ENCODE measurements around the gene ZBTB6. TPM values are rescaled to one million over a fixed set of nuclear protein-coding genes. Genes with fewer than 3 reads are reported as not detected.

Gene ZBTB6
- total and polyA plus RNA-seq, 2 of the 4 experiments (the other 2 are of a cell fraction), result 2.6 to 11.7 TPM

DNA sequence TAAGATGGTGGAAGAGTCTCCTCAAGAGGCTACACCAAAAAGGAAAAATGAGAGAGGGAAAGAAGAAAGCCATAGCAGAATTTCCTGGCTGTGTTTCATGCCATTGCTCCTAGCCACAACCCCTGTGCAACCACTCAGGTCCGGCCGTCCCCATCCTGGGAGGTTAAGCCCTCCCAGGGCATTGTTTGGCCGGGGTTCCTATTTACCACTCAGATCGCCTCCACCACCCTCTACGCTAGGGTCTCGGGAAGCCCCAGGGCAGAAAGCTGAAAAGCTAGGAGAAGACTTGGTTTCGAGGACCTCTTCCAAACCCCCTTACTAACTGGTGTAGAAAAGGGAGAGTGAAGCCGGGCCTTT lies 8.7 kb downstream of the ZBTB6 start:
- peak overlapping the region; percentile 95 for H3K27ac ChIP-seq (ENCODE audit: insufficient read depth, low read length)
- H2AFZ ChIP-seq (replicated peaks; ENCODE audit: low read length, poor library complexity), result peak overlapping the region; percentile 94
- no peak overlapping the region for H2BK15ac ChIP-seq (ENCODE audit: low read depth, low read length)
- CTCF ChIA-PET, result no interaction called here
- H3K56ac ChIP-seq (ENCODE audit: extremely low read depth, insufficient read depth, low read length), result peak overlapping the region; percentile 93
- peak overlapping the region; percentile 78 for H4K91ac ChIP-seq (ENCODE audit: insufficient read depth, low read depth, low read length)
- POLR2A ChIA-PET (ENCODE audit: unreplicated experiment), result no interaction called here
- dilution Hi-C loops (cut with HindIII; ENCODE audit: low sequenced_read_pairs, unreplicated experiment) (no loop called here), in situ Hi-C loops (cut with MboI; ENCODE audit: low sequenced_read_pairs) (no loop called here), intact Hi-C loops (cut with micrococcal nuclease) (loop anchor here (2.0 kb wide), 3 partner anchors 36 to 446 kb away; partner anchors contain the start of gene RABGAP1)
- peak overlapping the region; percentile 87 for H3K4ac ChIP-seq (ENCODE audit: low read depth, low read length)
- H3K14ac ChIP-seq (replicated peaks; ENCODE audit: low read depth, low read length), result peak overlapping the region; percentile 72
- 0 out of 2 replicates have a peak, but pooled peaks cover 2% of the 10 kb centered on the region for H3K4me1 ChIP-seq (ENCODE audit: control insufficient read depth, insufficient read depth, low read length)
- H3K36me3 ChIP-seq (ENCODE audit: control insufficient read depth, insufficient read depth, low read length), result no peaks in the 10 kb centered on the region
- H3K79me1 ChIP-seq (ENCODE audit: low read depth in 1 of 2, low read length in 2 of 2), result peaks cover 6 to 7% of the 10 kb centered on the region in 2 experiments; a peak in 2 of 4 replicates
- peak overlapping the region; percentile 98 for H3K9ac ChIP-seq (ENCODE audit: low read depth, low read length)
- peak overlapping the region; percentile 65 for H4K5ac ChIP-seq (ENCODE audit: low read depth, low read length)
- H2BK20ac ChIP-seq (ENCODE audit: low read depth, low read length), result no peak overlapping the region
- BruUV-seq (replicated peaks), result no TSS peak
- peak overlapping the region; percentile 10; the same call in 1 of the 2 replicates for H2AK5ac ChIP-seq (ENCODE audit: low read depth, low read length)
- DNase-seq, result peak; percentile 4
- no peaks in the 10 kb centered on the region for H3K27me3 ChIP-seq (ENCODE audit: control insufficient read depth, insufficient read depth, low read length)
- H3K9me3 ChIP-seq (ENCODE audit: control insufficient read depth, insufficient read depth, low read length), result no peaks in the 10 kb centered on the region
- TF ChIP-seq MXI1 (IDR thresholded peaks at IDR 0.05; ENCODE audit: borderline replicate concordance, low read depth, low read length) (no peak), RCOR1 (IDR thresholded peaks at IDR 0.05; ENCODE audit: insufficient replicate concordance, low read length) (no peak), NFE2L2 (IDR thresholded peaks at IDR 0.05; ENCODE audit: low read depth, low read length) (no peak), MAZ (IDR thresholded peaks at IDR 0.05; ENCODE audit: borderline replicate concordance, low read depth, low read length) (no peak), RFX5 (IDR thresholded peaks at IDR 0.05; ENCODE audit: low read depth, low read length) (no peak), MAFK (IDR thresholded peaks at IDR 0.05; ENCODE audit: low read depth, low read length) (no peak), SMC3 (IDR thresholded peaks at IDR 0.05; ENCODE audit: low read depth, low read length) (no peak), CHD1 (IDR thresholded peaks at IDR 0.05; ENCODE audit: low read depth, low read length) (no peak), BHLHE40 (IDR thresholded peaks at IDR 0.05; ENCODE audit: low read depth, low read length) (no peak), CEBPB (IDR thresholded peaks at IDR 0.05; ENCODE audit: low read depth, low read length) (no peak), RAD21 (IDR thresholded peaks at IDR 0.05; ENCODE audit: low read length) (no peak), FOS (IDR thresholded peaks at IDR 0.05; ENCODE audit: low read depth, low read length) (no peak), POLR2A (IDR thresholded peaks at IDR 0.05; ENCODE audit: low read depth, low read length) (no peak)
- TF ChIP-seq, protein P1, sequence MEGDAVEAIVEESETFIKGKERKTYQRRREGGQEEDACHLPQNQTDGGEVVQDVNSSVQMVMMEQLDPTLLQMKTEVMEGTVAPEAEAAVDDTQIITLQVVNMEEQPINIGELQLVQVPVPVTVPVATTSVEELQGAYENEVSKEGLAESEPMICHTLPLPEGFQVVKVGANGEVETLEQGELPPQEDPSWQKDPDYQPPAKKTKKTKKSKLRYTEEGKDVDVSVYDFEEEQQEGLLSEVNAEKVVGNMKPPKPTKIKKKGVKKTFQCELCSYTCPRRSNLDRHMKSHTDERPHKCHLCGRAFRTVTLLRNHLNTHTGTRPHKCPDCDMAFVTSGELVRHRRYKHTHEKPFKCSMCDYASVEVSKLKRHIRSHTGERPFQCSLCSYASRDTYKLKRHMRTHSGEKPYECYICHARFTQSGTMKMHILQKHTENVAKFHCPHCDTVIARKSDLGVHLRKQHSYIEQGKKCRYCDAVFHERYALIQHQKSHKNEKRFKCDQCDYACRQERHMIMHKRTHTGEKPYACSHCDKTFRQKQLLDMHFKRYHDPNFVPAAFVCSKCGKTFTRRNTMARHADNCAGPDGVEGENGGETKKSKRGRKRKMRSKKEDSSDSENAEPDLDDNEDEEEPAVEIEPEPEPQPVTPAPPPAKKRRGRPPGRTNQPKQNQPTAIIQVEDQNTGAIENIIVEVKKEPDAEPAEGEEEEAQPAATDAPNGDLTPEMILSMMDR (conservative IDR thresholded peaks at IDR 0.05; ENCODE audit: low read depth, low read length), result no peak
- TF ChIP-seq, protein P2, sequence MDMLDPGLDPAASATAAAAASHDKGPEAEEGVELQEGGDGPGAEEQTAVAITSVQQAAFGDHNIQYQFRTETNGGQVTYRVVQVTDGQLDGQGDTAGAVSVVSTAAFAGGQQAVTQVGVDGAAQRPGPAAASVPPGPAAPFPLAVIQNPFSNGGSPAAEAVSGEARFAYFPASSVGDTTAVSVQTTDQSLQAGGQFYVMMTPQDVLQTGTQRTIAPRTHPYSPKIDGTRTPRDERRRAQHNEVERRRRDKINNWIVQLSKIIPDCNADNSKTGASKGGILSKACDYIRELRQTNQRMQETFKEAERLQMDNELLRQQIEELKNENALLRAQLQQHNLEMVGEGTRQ (IDR thresholded peaks at IDR 0.05; ENCODE audit: low read depth, low read length), result no peak
- TF ChIP-seq, protein P3, sequence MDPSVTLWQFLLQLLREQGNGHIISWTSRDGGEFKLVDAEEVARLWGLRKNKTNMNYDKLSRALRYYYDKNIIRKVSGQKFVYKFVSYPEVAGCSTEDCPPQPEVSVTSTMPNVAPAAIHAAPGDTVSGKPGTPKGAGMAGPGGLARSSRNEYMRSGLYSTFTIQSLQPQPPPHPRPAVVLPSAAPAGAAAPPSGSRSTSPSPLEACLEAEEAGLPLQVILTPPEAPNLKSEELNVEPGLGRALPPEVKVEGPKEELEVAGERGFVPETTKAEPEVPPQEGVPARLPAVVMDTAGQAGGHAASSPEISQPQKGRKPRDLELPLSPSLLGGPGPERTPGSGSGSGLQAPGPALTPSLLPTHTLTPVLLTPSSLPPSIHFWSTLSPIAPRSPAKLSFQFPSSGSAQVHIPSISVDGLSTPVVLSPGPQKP (IDR thresholded peaks at IDR 0.05; ENCODE audit: borderline replicate concordance, low read depth, low read length), result no peak
- H4K8ac ChIP-seq (ENCODE audit: low read depth in 2 of 2, low read length in 2 of 2), result peak overlapping the region; percentile 75 to 76
- peak overlapping the region; percentile 96 for H3K4me2 ChIP-seq (ENCODE audit: low read depth, low read length)
- peak; percentile 30 for ATAC-seq (ENCODE audit: low read depth)
- H2AK9ac ChIP-seq (replicated peaks; ENCODE audit: low read depth, low read length, poor library complexity), result peak overlapping the region; percentile 95
- H3K4me3 ChIP-seq (ENCODE audit: insufficient read depth, low read depth, low read length), result peak overlapping the region; percentile 99
- peaks cover 15% of the 10 kb centered on the region; the same call in 1 of the 2 replicates for H4K20me1 ChIP-seq (ENCODE audit: insufficient read depth, low read length)
- H2BK5ac ChIP-seq (ENCODE audit: low read depth, low read length, poor library complexity, severe bottlenecking), result peak overlapping the region; percentile 74
- H2BK120ac ChIP-seq (ENCODE audit: low read depth, low read length), result peak overlapping the region; percentile 20; the same call in 1 of the 2 replicates
- peak overlapping the region; percentile 56 for H3K18ac ChIP-seq (ENCODE audit: low read depth, low read length)
- no CpG with 5 or more reads among the region's 8 CpGs for WGBS, 2 experiments (ENCODE audit: extremely low coverage in 2 of 2, insufficient read length in 1 of 2)
- H3K9me1 ChIP-seq (ENCODE audit: insufficient read depth, low read length), result no peaks in the 10 kb centered on the region
- peak overlapping the region; percentile 95 for H3K23ac ChIP-seq (ENCODE audit: low read depth, low read length)

Data from IMR-90 (cell line).